Measurements from ENCODE around the gene LARP6. TPM values are rescaled to one million over a fixed set of nuclear protein-coding genes. Genes with fewer than 3 reads are reported as not detected.

The LARP6 gene
- total RNA-seq, 1 donor from 2014 or later: 50.6 TPM

DNA sequence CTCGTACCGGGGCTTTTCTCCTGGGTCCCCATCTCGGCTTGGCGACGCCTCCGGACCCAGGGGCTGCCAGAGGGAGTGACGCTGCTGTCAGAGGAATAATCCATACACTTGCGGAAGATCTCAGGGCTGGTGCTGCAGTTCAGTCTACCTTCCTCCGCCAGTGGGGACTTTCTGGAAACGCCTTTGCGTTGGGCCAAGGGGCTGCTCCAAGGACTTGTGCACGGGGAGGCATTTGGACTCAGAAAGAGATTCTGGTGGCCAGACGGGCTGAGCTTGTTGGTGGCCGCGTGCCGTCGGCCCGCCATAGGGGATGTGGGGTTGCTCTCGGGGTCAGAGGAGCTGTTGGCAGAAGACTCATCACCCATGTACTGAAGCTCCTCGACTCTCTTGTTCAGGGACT is 21.8 kb downstream of the LARP6 start:
- H3K27ac ChIP-seq (replicated peaks): no peak overlapping the region
- no peaks in the 10 kb centered on the region for H3K27me3 ChIP-seq (ENCODE audit: low read depth)
- H3K4me1 ChIP-seq: peaks cover 62% of the 10 kb centered on the region
- DNase-seq: no peak
- no peak overlapping the region for H3K4me3 ChIP-seq
- H3K9me3 ChIP-seq (replicated peaks): no peaks in the 10 kb centered on the region
- peaks cover 48% of the 10 kb centered on the region for H3K36me3 ChIP-seq
- TF ChIP-seq, protein P1, sequence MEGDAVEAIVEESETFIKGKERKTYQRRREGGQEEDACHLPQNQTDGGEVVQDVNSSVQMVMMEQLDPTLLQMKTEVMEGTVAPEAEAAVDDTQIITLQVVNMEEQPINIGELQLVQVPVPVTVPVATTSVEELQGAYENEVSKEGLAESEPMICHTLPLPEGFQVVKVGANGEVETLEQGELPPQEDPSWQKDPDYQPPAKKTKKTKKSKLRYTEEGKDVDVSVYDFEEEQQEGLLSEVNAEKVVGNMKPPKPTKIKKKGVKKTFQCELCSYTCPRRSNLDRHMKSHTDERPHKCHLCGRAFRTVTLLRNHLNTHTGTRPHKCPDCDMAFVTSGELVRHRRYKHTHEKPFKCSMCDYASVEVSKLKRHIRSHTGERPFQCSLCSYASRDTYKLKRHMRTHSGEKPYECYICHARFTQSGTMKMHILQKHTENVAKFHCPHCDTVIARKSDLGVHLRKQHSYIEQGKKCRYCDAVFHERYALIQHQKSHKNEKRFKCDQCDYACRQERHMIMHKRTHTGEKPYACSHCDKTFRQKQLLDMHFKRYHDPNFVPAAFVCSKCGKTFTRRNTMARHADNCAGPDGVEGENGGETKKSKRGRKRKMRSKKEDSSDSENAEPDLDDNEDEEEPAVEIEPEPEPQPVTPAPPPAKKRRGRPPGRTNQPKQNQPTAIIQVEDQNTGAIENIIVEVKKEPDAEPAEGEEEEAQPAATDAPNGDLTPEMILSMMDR (IDR thresholded peaks at IDR 0.05; ENCODE audit: borderline replicate concordance): no peak
- intact Hi-C loops (cut with micrococcal nuclease): no loop called here

DNA sequence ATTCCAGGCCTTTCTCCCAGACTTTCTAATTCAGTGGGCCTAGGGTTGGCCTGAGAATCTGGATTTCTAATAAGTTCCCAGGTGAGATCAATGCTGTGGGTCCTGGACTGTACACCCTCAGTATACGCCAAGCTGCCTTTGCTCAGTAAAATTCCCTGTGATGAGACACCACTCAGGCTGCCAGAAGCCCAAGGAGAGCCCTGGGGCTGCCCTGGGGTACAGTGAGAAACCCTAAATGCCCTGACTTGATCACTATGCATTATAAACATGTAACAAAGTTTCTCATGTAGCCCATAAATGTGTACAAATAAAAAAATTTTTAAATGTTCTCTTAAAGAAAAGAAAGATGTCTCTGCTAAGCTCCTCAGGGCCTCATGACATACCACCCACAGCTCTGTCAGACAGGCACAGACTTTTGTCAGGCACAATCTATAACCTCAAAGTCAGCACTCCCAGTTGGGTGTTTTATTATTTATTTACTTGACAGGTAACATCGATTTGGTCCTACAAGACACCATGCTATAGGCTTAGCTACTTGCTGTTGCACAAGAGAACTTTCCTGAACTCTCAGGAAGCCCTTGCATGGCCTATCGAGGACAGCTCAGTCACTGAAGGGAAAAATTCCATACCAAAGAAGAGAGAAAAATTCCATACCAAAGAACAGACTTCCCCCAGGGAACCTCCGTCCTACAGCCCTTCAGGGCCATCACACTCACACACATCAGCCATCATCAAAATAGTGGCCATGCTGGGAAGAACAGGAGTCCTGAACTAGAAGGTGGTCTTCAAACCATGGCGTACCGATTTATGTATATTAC is 22.7 kb downstream of the LARP6 start:
- Histone ChIP-seq H3K27ac (replicated peaks) (peak overlapping the region; percentile 72), H3K36me3 (peaks cover 48% of the 10 kb centered on the region), H3K4me1 (peaks cover 65% of the 10 kb centered on the region), H3K9me3 (replicated peaks) (no peaks in the 10 kb centered on the region), H3K27me3 (ENCODE audit: low read depth) (no peaks in the 10 kb centered on the region), H3K4me3 (no peak overlapping the region)
- intact Hi-C loops (cut with micrococcal nuclease): no loop called here
- TF ChIP-seq, protein P1 (IDR thresholded peaks at IDR 0.05; ENCODE audit: borderline replicate concordance): no peak
- no peak for DNase-seq

DNA sequence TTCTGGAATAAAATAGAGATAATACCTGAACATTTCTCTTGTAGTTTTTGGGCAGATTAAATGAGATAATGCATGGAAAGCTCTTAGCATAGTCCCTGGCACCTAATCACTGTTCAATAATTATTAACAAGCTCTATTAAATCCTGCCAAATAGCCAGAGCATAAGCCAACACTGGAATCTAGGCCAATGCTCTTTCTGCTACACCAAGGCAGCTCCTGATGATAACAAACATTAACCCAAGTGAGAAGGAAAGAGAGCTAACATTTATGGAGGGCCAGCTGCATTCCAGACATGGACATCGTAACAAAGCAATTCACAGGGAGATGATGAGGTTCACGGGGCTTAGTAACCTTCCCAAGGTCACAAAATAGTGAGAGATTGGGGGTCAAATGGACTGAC is 23.3 kb downstream of the LARP6 start:
- Histone ChIP-seq H3K36me3 (peaks cover 48% of the 10 kb centered on the region), H3K27me3 (ENCODE audit: low read depth) (no peaks in the 10 kb centered on the region), H3K9me3 (replicated peaks) (no peaks in the 10 kb centered on the region), H3K27ac (replicated peaks) (peak overlapping the region; percentile 72), H3K4me3 (no peak overlapping the region), H3K4me1 (peaks cover 64% of the 10 kb centered on the region)
- no peak for DNase-seq
- intact Hi-C loops (cut with micrococcal nuclease): no loop called here
- TF ChIP-seq, protein P1 (IDR thresholded peaks at IDR 0.05; ENCODE audit: borderline replicate concordance): no peak

DNA sequence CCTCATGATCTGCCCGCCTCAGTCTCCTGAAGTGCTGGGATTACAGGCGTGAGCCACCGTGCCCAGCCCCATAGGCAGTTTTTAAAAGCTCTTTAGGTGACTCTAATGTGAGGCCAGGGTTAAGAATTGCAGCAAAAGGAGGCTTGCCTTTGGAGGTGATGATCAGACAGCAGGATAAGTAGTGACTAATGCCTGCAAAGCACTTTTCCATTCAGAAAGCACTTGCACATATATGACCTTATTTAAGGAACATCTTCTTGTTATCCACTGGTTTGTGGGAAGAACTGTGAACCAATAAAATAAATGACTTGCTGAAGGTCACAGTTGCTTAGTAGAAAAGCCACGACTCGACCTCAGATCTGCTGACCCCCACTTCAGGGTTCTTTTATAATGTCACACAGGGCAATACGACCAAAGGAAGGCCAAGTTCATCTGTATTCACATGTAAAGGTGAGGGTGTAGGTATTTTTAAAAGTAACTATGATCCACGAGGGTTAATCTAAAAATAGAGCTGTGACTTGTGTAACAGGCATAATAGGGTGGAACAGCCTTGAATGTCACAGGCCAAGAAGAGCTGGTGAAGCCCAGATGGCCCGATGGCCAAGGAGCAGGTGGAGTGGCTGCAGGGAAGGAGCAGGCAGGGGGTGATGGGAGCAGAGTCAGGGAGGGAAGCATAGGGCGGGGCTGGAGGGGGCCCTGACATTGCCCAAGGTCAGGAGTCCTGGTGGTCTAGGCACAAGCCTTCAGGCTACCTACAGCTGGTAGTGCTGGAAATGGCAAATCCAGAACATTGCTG is 24.4 kb downstream of the LARP6 start:
- Histone ChIP-seq H3K27me3 (ENCODE audit: low read depth) (no peaks in the 10 kb centered on the region), H3K9me3 (replicated peaks) (no peaks in the 10 kb centered on the region), H3K27ac (replicated peaks) (peak overlapping the region; percentile 72), H3K36me3 (peaks cover 40% of the 10 kb centered on the region), H3K4me3 (no peak overlapping the region), H3K4me1 (peaks cover 64% of the 10 kb centered on the region)
- TF ChIP-seq, protein P1 (IDR thresholded peaks at IDR 0.05; ENCODE audit: borderline replicate concordance): no peak
- intact Hi-C loops (cut with micrococcal nuclease): no loop called here
- DNase-seq: no peak

DNA sequence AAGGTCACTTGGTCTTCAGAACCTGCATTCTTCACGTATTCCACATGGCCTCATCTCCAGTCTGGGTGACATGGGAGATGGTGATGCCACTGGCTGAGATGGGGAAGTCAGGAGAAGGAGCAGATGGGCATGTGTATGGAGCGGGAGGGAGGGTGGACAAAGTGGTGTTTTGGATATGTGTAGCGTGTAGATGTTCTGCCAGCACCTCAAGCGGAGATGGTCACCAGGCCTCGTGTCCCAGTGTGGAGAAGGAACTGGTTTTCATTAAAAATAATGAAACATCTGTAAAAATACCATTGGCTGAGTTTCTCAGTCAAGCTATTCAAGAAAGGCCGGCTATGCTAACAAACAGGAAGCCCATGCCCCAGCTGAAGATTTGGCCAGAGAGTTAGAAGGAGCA is 26.2 kb downstream of the LARP6 start:
- H3K4me3 ChIP-seq: no peak overlapping the region
- peaks cover 50% of the 10 kb centered on the region for H3K4me1 ChIP-seq
- intact Hi-C loops (cut with micrococcal nuclease): no loop called here
- no peak for DNase-seq
- no peaks in the 10 kb centered on the region for H3K9me3 ChIP-seq (replicated peaks)
- H3K36me3 ChIP-seq: peaks cover 21% of the 10 kb centered on the region
- no peak overlapping the region for H3K27ac ChIP-seq (replicated peaks)
- TF ChIP-seq, protein P1 (IDR thresholded peaks at IDR 0.05; ENCODE audit: borderline replicate concordance): no peak
- no peaks in the 10 kb centered on the region for H3K27me3 ChIP-seq (ENCODE audit: low read depth)
